Transverse colon (tissue), 4 donors: ENCODE data around the gene GALNT10. TPM values are rescaled to one million over a fixed set of nuclear protein-coding genes. Genes with fewer than 3 reads are reported as not detected.

Experiments used
- DNase-seq: peaks from one replicate; pipeline ENCODE4 v3.0.0-alpha.2; 2019
- H3K27ac ChIP-seq, 4 donors: fragments of 200-600 bp; sonication (generic); 2 replicates each; pipeline ENCODE4 v1.5.1; 2016 to 2018; ENCODE audit warnings: inconsistent platforms in 4 of 4
- H3K27me3 ChIP-seq: fragments of 200-600 bp; sonication (generic); 2 replicates; pipeline ENCODE4 v1.5.1; 2017; ENCODE audit warnings: inconsistent platforms
- H3K36me3 ChIP-seq, 4 donors: fragments of 200-600 bp; sonication (generic); 2 replicates each; pipeline ENCODE4 v1.5.1; 2017 to 2019; ENCODE audit warnings: inconsistent platforms in 4 of 4
- H3K4me1 ChIP-seq, 4 donors: fragments of 200-600 bp; sonication (generic); 2 replicates each; pipeline ENCODE4 v1.5.1; 2017 to 2020; ENCODE audit warnings: inconsistent platforms in 4 of 4
- H3K4me3 ChIP-seq, 4 donors: fragments of 200-600 bp; sonication (generic); 1 replicate in 1 of 4; 2 replicates in 3 of 4; pipeline versions ENCODE4 v1.5.1 to v1.6.1; 2017 to 2019; ENCODE audit warnings: inconsistent platforms in 4 of 4
- H3K9me3 ChIP-seq, 2 donors: fragments of 200-600 bp; sonication (generic); 2 replicates each; pipeline ENCODE4 v1.5.1; 2017 to 2019; ENCODE audit warnings: inconsistent platforms in 2 of 2
- CTCF ChIP-seq, 5 experiments: fragments of 200-600 bp in 3 of 5; fragments of 450-650 bp in 2 of 5; sonication (generic) in 3 of 5; IDR thresholded peaks; 1 replicate in 2 of 5; 2 replicates in 3 of 5; pipeline ENCODE4 v1.5.1; 2016 to 2017; ENCODE audit warnings: antibody characterized with exemption in 5 of 5, inconsistent platforms in 3 of 5, mild to moderate bottlenecking in 2 of 5, moderate library complexity in 1 of 5
- EP300 ChIP-seq: sonication (generic); formaldehyde crosslinking; IDR thresholded peaks from one replicate; pipeline ENCODE4 v1.6.1; 2017; ENCODE audit warnings: antibody characterized with exemption, low read depth
- POLR2A ChIP-seq: fragments of 450-650 bp; IDR thresholded peaks from one replicate; pipeline ENCODE4 v1.6.1; 2016; ENCODE audit warnings: antibody characterized with exemption, mild to moderate bottlenecking, moderate library complexity
- POLR2AphosphoS5 ChIP-seq, 3 donors: sonication (generic); formaldehyde crosslinking; IDR thresholded peaks; one replicate each; pipeline ENCODE4 v1.6.1; 2016; ENCODE audit warnings: antibody characterized with exemption in 3 of 3
- WGBS, 2 donors: methylation state at CpG; one replicate each; pipeline ENCODE4 v1.1.5; 2018; ENCODE audit warnings: low coverage in 1 of 2; 5-methylcytosine and 5-hydroxymethylcytosine counted together
- in situ Hi-C, 4 donors: fragments of 200-750 bp; cut with MboI; loops; one replicate each; pipeline versions ENCODE4 v1.15.0 to v1.15.1; 2017; ENCODE audit warnings: low sequenced_read_pairs in 3 of 4, low pct_ligation_motif_present in 1 of 4, low pct_unique_long_range_greater_than_20kb in 1 of 4
- intact Hi-C: fragments of 100-400 bp; cut with DNase I; formaldehyde crosslinking; loops from one replicate; pipeline ENCODE4 v1.15.1; 2023; ENCODE audit warnings: low total_unique reads
- total RNA-seq, 4 donors: library from RNA; depleted of rRNA; stranded (reverse); fragments of >200 nt; gene quantifications; one replicate each; pipeline ENCODE4 v1.1.0, GENCODE V29; 2016

The GALNT10 gene
- total RNA-seq, 4 donors from 2014 or later: 18.7 to 142 (median 39.3) TPM

GRCh38 chr5:154207204-154207603, 16.7 kb downstream of the GALNT10 start:
- in situ Hi-C loops: no loop called here
- Histone ChIP-seq H3K27me3 (no peaks in the 10 kb centered on the region), H3K4me3 (no peak overlapping the region), H3K4me1 (peaks cover 0 to 18% (median 10%) of the 10 kb centered on the region in 4 donors), H3K27ac (no peak overlapping the region), H3K9me3 (no peaks in the 10 kb centered on the region), H3K36me3 (no peaks in the 10 kb centered on the region)
- DNase-seq: no peak
- intact Hi-C loops: no loop called here
- no peak for TF ChIP-seq POLR2A
- TF ChIP-seq POLR2AphosphoS5 (IDR thresholded peaks at IDR 0.05): no peak
- 85% methylated on average over 4 of the region's 4 CpGs; no CpG with 5 or more reads in 1 of the 2 donors for WGBS, 2 donors

GRCh38 chr5:154209591-154210081, 19.1 kb downstream of the GALNT10 start:
- Histone ChIP-seq H3K27me3 (no peaks in the 10 kb centered on the region), H3K36me3 (no peaks in the 10 kb centered on the region), H3K4me1 (no peaks in the 10 kb centered on the region), H3K27ac (no peak overlapping the region), H3K9me3 (no peaks in the 10 kb centered on the region), H3K4me3 (no peak overlapping the region)
- in situ Hi-C loops: no loop called here
- TF ChIP-seq EP300: no peak
- no peak for TF ChIP-seq CTCF (IDR thresholded peaks at IDR 0.05)
- TF ChIP-seq POLR2AphosphoS5 (IDR thresholded peaks at IDR 0.05): no peak
- no peak for TF ChIP-seq POLR2A
- DNase-seq: no peak
- intact Hi-C loops: loop anchor here (10.0 kb wide), 1 partner anchor 1375 kb away; no protein-coding TSS in a partner anchor
- WGBS, 2 donors: 79 to 80% methylated on average over 2 of the region's 2 CpGs

- DNase-seq: no peak
- intact Hi-C loops: loop anchor here (10.0 kb wide), 1 partner anchor 1375 kb away; no protein-coding TSS in a partner anchor
- WGBS, 2 donors: 78% methylated on average over 2 of the region's 2 CpGs; no CpG with 5 or more reads in 1 of the 2 donors
- H3K9me3 ChIP-seq: no peaks in the 10 kb centered on the region
- no peaks in the 10 kb centered on the region for H3K36me3 ChIP-seq
- H3K4me1 ChIP-seq: peaks cover 0 to 4% (median 0%) of the 10 kb centered on the region in 4 donors
- no peak overlapping the region for H3K4me3 ChIP-seq
- H3K27me3 ChIP-seq: no peaks in the 10 kb centered on the region
- TF ChIP-seq POLR2A: no peak
- no peak for TF ChIP-seq CTCF (IDR thresholded peaks at IDR 0.05)
- TF ChIP-seq POLR2AphosphoS5 (IDR thresholded peaks at IDR 0.05): no peak
- TF ChIP-seq EP300: no peak
- in situ Hi-C loops: no loop called here
- H3K27ac ChIP-seq: no peak overlapping the region
Observed at GRCh38 chr5:154210163-154210562, 19.6 kb downstream of the GALNT10 start.

GRCh38 chr5:154211641-154212390, 21.3 kb downstream of the GALNT10 start:
- H3K27me3 ChIP-seq: no peaks in the 10 kb centered on the region
- no peak overlapping the region for H3K27ac ChIP-seq
- H3K9me3 ChIP-seq: no peaks in the 10 kb centered on the region
- intact Hi-C loops: loop anchor here (10.0 kb wide), 1 partner anchor 1373 kb away; no protein-coding TSS in a partner anchor
- no peak for TF ChIP-seq CTCF (IDR thresholded peaks at IDR 0.05)
- TF ChIP-seq EP300: no peak
- TF ChIP-seq POLR2A: no peak
- TF ChIP-seq POLR2AphosphoS5 (IDR thresholded peaks at IDR 0.05): no peak
- no peak overlapping the region for H3K4me3 ChIP-seq
- WGBS, 2 donors: 96 to 100% methylated on average over 1 to 7 of the region's 7 CpGs
- H3K4me1 ChIP-seq: peaks cover 0 to 13% (median 0%) of the 10 kb centered on the region in 4 donors
- no peaks in the 10 kb centered on the region for H3K36me3 ChIP-seq
- in situ Hi-C loops: no loop called here
- DNase-seq: no peak
